Small intestine (tissue), 7 donors: ENCODE data around the gene NFKB2. TPM values are rescaled to one million over a fixed set of nuclear protein-coding genes. Genes with fewer than 3 reads are reported as not detected.

Experiments
- DNase-seq, 2 donors: peaks; one replicate each; pipeline versions ENCODE4 v3.0.0 to v3.0.0-alpha.2; 2013
- FAIRE-seq: peaks from 2 replicates; lab custom pipeline; 2012; peaks lifted over from hg19 to GRCh38; lab: Jason Lieb, UNC
- H3K27ac ChIP-seq, 3 donors: one replicate each; pipeline ENCODE4 v1.5.1; 2013; ENCODE audit warnings: low read length in 2 of 3, mild to moderate bottlenecking in 2 of 3, control low read depth in 1 of 3, inconsistent platforms in 1 of 3, low read depth in 1 of 3, moderate library complexity in 1 of 3
- H3K27me3 ChIP-seq, 3 donors: one replicate each; pipeline ENCODE4 v1.6.1; 2013; ENCODE audit warnings: low read length in 3 of 3, inconsistent platforms in 1 of 3; ENCODE audit not compliant: control insufficient read depth in 3 of 3, insufficient read depth in 3 of 3
- H3K36me3 ChIP-seq, 3 donors: one replicate each; pipeline ENCODE4 v1.6.1; 2013; ENCODE audit warnings: low read length in 3 of 3, inconsistent platforms in 1 of 3, low read depth in 1 of 3, mild to moderate bottlenecking in 1 of 3, moderate library complexity in 1 of 3; ENCODE audit not compliant: control insufficient read depth in 3 of 3, insufficient read depth in 2 of 3
- H3K4me1 ChIP-seq, 3 donors: one replicate each; pipeline ENCODE4 v1.6.1; 2013; ENCODE audit warnings: low read length in 2 of 3, inconsistent platforms in 1 of 3, low read depth in 1 of 3, mild to moderate bottlenecking in 1 of 3, moderate library complexity in 1 of 3; ENCODE audit not compliant: control insufficient read depth in 3 of 3, insufficient read depth in 2 of 3
- H3K4me3 ChIP-seq, 3 donors: one replicate each; pipeline ENCODE4 v1.5.1; 2013; ENCODE audit warnings: low read length in 3 of 3, control low read depth in 1 of 3, inconsistent platforms in 1 of 3, low read depth in 1 of 3, mild to moderate bottlenecking in 1 of 3, moderate library complexity in 1 of 3
- H3K9me3 ChIP-seq, 2 donors: one replicate each; pipeline ENCODE4 v1.6.1; 2013; ENCODE audit warnings: low read depth in 1 of 2, low read length in 1 of 2; ENCODE audit not compliant: control insufficient read depth in 2 of 2, insufficient read depth in 1 of 2
- WGBS, 3 donors: extraction: QIAGEN DNeasy Blood & Tissue Kit; methylation state at CpG; one replicate each; pipeline ENCODE4 v1.1.7; 2013; 5-methylcytosine and 5-hydroxymethylcytosine counted together
- polyA plus RNA-seq, 4 donors: library from polyadenylated mRNA; stranded (reverse) in 3 of 4; unstranded in 1 of 4; fragments of 200-250 nt in 3 of 4; fragments of 120-200 nt in 1 of 4; gene quantifications; one replicate each; pipeline versions ENCODE4 v1.2.1 to v1.2.3, GENCODE V29; 2013
- donor health status: healthy with polysubstance abuse.
- donor health status: control.
- donor health status: control.
- donor health status: Bipolar disorder and iron deficiency.
- donor health status: healthy.

The NFKB2 gene
- polyA plus RNA-seq, 4 donors, result 13.5 to 22.3 (median 15.6) TPM

- Histone ChIP-seq H3K4me3 (no peak overlapping the region), H3K27ac (no peak overlapping the region), H3K9me3 (peaks cover 0 to 14% of the 10 kb centered on the region in 2 donors), H3K36me3 (peaks cover 32 to 78% (median 46%) of the 10 kb centered on the region in 3 donors), H3K4me1 (no peaks in the 10 kb centered on the region), H3K27me3 (no peaks in the 10 kb centered on the region)
- WGBS, 3 donors, result 98 to 100% (median 100%) methylated on average over 2 of the region's 2 CpGs
- DNase-seq (no peak), FAIRE-seq (no peak)
These were observed 24.2 kb upstream of the NFKB2 start for GRCh38 chr10:102371295-102371694.

- no peak for FAIRE-seq
- Histone ChIP-seq H3K27ac (no peak overlapping the region), H3K4me1 (no peaks in the 10 kb centered on the region), H3K9me3 (peaks cover 0 to 10% of the 10 kb centered on the region in 2 donors), H3K27me3 (no peaks in the 10 kb centered on the region), H3K36me3 (peaks cover 24 to 72% (median 42%) of the 10 kb centered on the region in 3 donors), H3K4me3 (no peak overlapping the region)
- no peak for DNase-seq
- WGBS, 3 donors, result 93 to 97% (median 94%) methylated on average over 7 of the region's 7 CpGs
These were observed 20.3 kb upstream of the NFKB2 start for GRCh38 chr10:102375250-102375649.

- WGBS, 3 donors, result 90 to 94% (median 92%) methylated on average over 2 of the region's 2 CpGs
- FAIRE-seq, result no peak
These were observed 19.6 kb upstream of the NFKB2 start for GRCh38 chr10:102375867-102376266.

GRCh38 chr10:102376901-102377300 lies 18.6 kb upstream of the NFKB2 start:
- Histone ChIP-seq H3K27ac (no peak overlapping the region), H3K27me3 (no peaks in the 10 kb centered on the region), H3K9me3 (no peaks in the 10 kb centered on the region), H3K4me3 (no peak overlapping the region), H3K36me3 (peaks cover 23 to 75% (median 38%) of the 10 kb centered on the region in 3 donors), H3K4me1 (no peaks in the 10 kb centered on the region)
- FAIRE-seq (no peak), DNase-seq (no peak)
- 90 to 95% (median 95%) methylated on average over 11 to 12 of the region's 12 CpGs for WGBS, 3 donors

More at GRCh38 chr10:102375867-102376266, 19.6 kb upstream of the NFKB2 start:
- no peak overlapping the region for H3K27ac ChIP-seq
- H3K4me3 ChIP-seq, result no peak overlapping the region
- no peak for DNase-seq
- peaks cover 0 to 4% of the 10 kb centered on the region in 2 donors for H3K9me3 ChIP-seq
- no peaks in the 10 kb centered on the region for H3K27me3 ChIP-seq
- H3K4me1 ChIP-seq, result no peaks in the 10 kb centered on the region
- H3K36me3 ChIP-seq, result peaks cover 19 to 72% (median 38%) of the 10 kb centered on the region in 3 donors

- 95 to 98% (median 95%) methylated on average over 6 of the region's 6 CpGs for WGBS, 3 donors
- Histone ChIP-seq H3K4me3 (no peak overlapping the region), H3K27me3 (no peaks in the 10 kb centered on the region), H3K27ac (no peak overlapping the region), H3K9me3 (no peaks in the 10 kb centered on the region), H3K4me1 (no peaks in the 10 kb centered on the region), H3K36me3 (peaks cover 32 to 87% (median 42%) of the 10 kb centered on the region in 3 donors)
- no peak for FAIRE-seq
- no peak for DNase-seq
These were observed 16.1 kb upstream of the NFKB2 start for GRCh38 chr10:102379383-102379782.

GRCh38 chr10:102381983-102382382 lies 13.5 kb upstream of the NFKB2 start:
- H3K27me3 ChIP-seq, result no peaks in the 10 kb centered on the region
- 83 to 89% (median 89%) methylated on average over 9 of the region's 9 CpGs for WGBS, 3 donors
- no peak overlapping the region for H3K27ac ChIP-seq
- no peak overlapping the region for H3K4me3 ChIP-seq
- no peaks in the 10 kb centered on the region for H3K4me1 ChIP-seq
- FAIRE-seq, result no peak
- no peaks in the 10 kb centered on the region for H3K9me3 ChIP-seq
- peaks cover 22 to 64% (median 28%) of the 10 kb centered on the region in 3 donors for H3K36me3 ChIP-seq
- no peak for DNase-seq

GRCh38 chr10:102382871-102383270 lies 12.6 kb upstream of the NFKB2 start:
- no peak for DNase-seq
- no peak for FAIRE-seq

GRCh38 chr10:102384053-102384452 lies 11.5 kb upstream of the NFKB2 start:
- 50 to 66% (median 65%) methylated on average over 6 of the region's 6 CpGs for WGBS, 3 donors

More at GRCh38 chr10:102382871-102383270, 12.6 kb upstream of the NFKB2 start:
- no peak overlapping the region for H3K4me3 ChIP-seq
- H3K27me3 ChIP-seq, result no peaks in the 10 kb centered on the region
- WGBS, 3 donors, result 92 to 94% (median 93%) methylated on average over 8 of the region's 8 CpGs
- no peaks in the 10 kb centered on the region for H3K9me3 ChIP-seq
- H3K4me1 ChIP-seq, result no peaks in the 10 kb centered on the region
- no peak overlapping the region for H3K27ac ChIP-seq
- H3K36me3 ChIP-seq, result peaks cover 22 to 59% (median 28%) of the 10 kb centered on the region in 3 donors

More at GRCh38 chr10:102384053-102384452, 11.5 kb upstream of the NFKB2 start:
- DNase-seq, result no peak
- Histone ChIP-seq H3K9me3 (no peaks in the 10 kb centered on the region), H3K4me3 (no peak overlapping the region), H3K4me1 (no peaks in the 10 kb centered on the region), H3K27me3 (no peaks in the 10 kb centered on the region), H3K27ac (no peak overlapping the region), H3K36me3 (peaks cover 22 to 51% (median 22%) of the 10 kb centered on the region in 3 donors)
- FAIRE-seq, result no peak
